HL-60 (cell line): ENCODE results near the gene ATRN.
"Not testable (repeated sequence)": the region's sequence is repeated elsewhere in the genome, so short reads cannot be mapped to it uniquely, and the experiment has no call there.

Source experiments
- DNase-seq, 2 experiments: peaks; one replicate each; pipeline ENCODE4 v3.0.0-alpha.2; 2010 to 2020; ENCODE audit warnings: low read depth in 1 of 2, low spot score in 1 of 2
- H3K27ac ChIP-seq: fragments of 250-450 bp; sonication (Bioruptor Pico); replicated peaks from 2 replicates; pipeline ENCODE4 v1.5.1; 2020; ENCODE audit warnings: mild to moderate bottlenecking, moderate library complexity
- H3K27me3 ChIP-seq: fragments of 250-450 bp; sonication (Bioruptor Pico); 2 replicates; pipeline ENCODE4 v1.5.1; 2021; ENCODE audit warnings: mild to moderate bottlenecking, moderate library complexity; ENCODE audit not compliant: insufficient read depth, poor library complexity, severe bottlenecking
- H3K4me3 ChIP-seq: replicated peaks from 2 replicates; pipeline ENCODE4 v1.5.1; 2011; ENCODE audit warnings: mild to moderate bottlenecking, control low read depth, low read length; ENCODE audit not compliant: insufficient read depth
- GABPA ChIP-seq: IDR thresholded peaks from 2 replicates; pipeline ENCODE4 v1.6.1; 2012; ENCODE audit warnings: low read depth
- POLR2AphosphoS5 ChIP-seq: IDR thresholded peaks from 2 replicates; pipeline ENCODE4 v1.6.1; 2012; ENCODE audit warnings: low read depth
- SPI1 ChIP-seq: IDR thresholded peaks from 2 replicates; pipeline ENCODE4 v1.6.1; 2012; ENCODE audit warnings: low read depth, mild to moderate bottlenecking, borderline replicate concordance
- TF ChIP-seq, protein P1 (sequence below): IDR thresholded peaks from one replicate; pipeline ENCODE4 v1.5.1; 2011; ENCODE audit warnings: low read length, control low read depth, inconsistent platforms; ENCODE audit not compliant: insufficient read depth
- TF ChIP-seq, protein P2 (sequence below): IDR thresholded peaks from 2 replicates; pipeline ENCODE4 v1.6.1; 2012; ENCODE audit warnings: low read depth; ENCODE audit not compliant: insufficient replicate concordance

The ATRN gene

DNA sequence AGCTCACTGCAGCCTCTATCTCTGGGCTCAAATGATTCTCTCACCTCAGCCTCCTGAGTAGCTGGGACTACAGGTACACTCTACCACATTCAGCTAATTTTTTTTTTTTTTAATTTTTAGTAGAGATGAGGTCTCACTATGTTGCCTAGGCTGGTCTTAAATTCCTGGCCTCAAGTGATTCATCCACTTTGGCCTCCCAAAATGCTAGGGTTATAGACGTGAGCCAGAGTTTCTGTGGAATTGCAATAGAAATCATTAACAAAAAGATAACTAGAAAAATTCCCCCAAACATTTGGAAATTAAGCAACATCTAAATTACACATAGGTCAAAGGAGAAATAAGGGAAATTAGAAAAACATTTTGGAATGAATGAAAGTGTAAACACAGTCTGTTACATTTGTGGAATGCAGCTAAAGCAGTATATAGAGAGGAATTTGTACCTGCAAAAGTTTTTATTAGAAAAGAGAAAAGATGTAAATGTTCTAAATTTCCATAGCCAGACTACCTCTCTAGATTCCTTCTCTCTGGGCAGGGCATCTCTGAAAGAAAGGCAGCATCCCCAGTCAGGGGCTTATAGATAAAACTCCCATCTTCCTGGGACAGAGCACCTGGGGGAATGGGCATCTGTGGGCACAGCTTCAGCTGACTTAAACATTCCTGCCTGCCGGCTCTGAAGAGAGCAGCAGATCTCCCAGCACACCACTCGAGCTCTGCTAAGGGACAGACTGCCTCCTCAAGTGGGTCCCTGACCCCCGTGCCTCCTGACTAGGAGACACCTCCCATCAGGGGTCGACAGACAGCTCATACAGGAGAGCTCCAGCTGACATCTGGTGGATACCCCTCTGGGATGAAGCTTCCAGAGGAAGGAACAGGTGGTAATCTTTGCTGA is 51.3 kb downstream of the ATRN start:
- no peak for TF ChIP-seq GABPA
- no peak for TF ChIP-seq POLR2AphosphoS5
- TF ChIP-seq, protein P1, sequence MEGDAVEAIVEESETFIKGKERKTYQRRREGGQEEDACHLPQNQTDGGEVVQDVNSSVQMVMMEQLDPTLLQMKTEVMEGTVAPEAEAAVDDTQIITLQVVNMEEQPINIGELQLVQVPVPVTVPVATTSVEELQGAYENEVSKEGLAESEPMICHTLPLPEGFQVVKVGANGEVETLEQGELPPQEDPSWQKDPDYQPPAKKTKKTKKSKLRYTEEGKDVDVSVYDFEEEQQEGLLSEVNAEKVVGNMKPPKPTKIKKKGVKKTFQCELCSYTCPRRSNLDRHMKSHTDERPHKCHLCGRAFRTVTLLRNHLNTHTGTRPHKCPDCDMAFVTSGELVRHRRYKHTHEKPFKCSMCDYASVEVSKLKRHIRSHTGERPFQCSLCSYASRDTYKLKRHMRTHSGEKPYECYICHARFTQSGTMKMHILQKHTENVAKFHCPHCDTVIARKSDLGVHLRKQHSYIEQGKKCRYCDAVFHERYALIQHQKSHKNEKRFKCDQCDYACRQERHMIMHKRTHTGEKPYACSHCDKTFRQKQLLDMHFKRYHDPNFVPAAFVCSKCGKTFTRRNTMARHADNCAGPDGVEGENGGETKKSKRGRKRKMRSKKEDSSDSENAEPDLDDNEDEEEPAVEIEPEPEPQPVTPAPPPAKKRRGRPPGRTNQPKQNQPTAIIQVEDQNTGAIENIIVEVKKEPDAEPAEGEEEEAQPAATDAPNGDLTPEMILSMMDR: no peak
- TF ChIP-seq, protein P2, sequence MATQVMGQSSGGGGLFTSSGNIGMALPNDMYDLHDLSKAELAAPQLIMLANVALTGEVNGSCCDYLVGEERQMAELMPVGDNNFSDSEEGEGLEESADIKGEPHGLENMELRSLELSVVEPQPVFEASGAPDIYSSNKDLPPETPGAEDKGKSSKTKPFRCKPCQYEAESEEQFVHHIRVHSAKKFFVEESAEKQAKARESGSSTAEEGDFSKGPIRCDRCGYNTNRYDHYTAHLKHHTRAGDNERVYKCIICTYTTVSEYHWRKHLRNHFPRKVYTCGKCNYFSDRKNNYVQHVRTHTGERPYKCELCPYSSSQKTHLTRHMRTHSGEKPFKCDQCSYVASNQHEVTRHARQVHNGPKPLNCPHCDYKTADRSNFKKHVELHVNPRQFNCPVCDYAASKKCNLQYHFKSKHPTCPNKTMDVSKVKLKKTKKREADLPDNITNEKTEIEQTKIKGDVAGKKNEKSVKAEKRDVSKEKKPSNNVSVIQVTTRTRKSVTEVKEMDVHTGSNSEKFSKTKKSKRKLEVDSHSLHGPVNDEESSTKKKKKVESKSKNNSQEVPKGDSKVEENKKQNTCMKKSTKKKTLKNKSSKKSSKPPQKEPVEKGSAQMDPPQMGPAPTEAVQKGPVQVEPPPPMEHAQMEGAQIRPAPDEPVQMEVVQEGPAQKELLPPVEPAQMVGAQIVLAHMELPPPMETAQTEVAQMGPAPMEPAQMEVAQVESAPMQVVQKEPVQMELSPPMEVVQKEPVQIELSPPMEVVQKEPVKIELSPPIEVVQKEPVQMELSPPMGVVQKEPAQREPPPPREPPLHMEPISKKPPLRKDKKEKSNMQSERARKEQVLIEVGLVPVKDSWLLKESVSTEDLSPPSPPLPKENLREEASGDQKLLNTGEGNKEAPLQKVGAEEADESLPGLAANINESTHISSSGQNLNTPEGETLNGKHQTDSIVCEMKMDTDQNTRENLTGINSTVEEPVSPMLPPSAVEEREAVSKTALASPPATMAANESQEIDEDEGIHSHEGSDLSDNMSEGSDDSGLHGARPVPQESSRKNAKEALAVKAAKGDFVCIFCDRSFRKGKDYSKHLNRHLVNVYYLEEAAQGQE: no peak
- TF ChIP-seq SPI1: no peak
- no peak for DNase-seq
- Histone ChIP-seq H3K4me3 (no peak overlapping the region), H3K27me3 (no peaks in the 10 kb centered on the region), H3K27ac (no peak overlapping the region)

DNA sequence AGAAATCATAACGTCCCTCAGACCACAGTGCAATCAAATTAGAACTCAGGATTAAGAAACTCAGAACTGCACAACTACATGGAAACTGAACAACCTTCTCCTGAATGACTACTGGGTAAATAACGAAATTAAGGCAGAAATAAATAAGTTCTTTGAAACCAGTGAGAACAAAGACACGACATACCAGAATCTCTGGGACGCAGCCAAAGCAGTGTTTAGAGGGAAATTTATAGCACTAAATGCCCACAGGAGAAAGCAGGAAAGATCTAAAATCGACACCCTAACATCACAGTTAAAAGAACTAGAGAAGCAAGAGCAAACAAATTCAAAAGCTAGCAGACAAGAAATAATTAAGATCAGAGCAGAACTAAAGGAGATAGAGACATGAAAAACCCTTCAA is 53.9 kb downstream of the ATRN start:
- H3K4me3 ChIP-seq, DNase-seq, H3K27me3 ChIP-seq, H3K27ac ChIP-seq: not testable (repeated sequence)

DNA sequence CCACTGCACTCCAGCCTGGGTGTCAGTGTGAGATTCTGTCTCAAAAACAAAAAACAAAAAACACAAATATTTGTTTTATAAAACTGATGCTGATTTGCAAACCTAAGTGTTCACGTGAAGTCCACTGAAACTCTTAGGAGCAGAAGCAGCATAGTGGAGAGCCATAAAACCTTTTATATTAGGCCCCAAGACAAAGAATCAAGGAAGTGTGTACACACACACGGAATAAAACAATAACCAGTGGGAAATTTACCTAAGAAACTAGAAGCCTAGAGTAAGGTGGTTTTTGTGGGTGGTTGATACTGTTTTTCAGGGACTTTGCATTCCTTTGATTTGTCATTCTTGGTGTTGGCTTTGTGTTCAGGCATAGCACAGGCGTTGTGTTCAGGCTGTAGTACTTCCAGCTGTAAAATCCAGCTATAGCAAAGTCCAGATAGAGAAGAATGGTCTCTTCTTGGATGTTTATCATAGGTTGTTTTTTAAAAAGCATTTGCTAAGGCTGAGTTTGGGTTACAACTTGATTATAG is 61.3 kb downstream of the ATRN start:
- no peak for TF ChIP-seq GABPA
- TF ChIP-seq SPI1: no peak
- TF ChIP-seq, protein P2: no peak
- TF ChIP-seq POLR2AphosphoS5: no peak
- TF ChIP-seq, protein P1: no peak
- no peak overlapping the region for H3K4me3 ChIP-seq
- no peak overlapping the region for H3K27ac ChIP-seq
- H3K27me3 ChIP-seq: no peaks in the 10 kb centered on the region
- DNase-seq: no peak

DNA sequence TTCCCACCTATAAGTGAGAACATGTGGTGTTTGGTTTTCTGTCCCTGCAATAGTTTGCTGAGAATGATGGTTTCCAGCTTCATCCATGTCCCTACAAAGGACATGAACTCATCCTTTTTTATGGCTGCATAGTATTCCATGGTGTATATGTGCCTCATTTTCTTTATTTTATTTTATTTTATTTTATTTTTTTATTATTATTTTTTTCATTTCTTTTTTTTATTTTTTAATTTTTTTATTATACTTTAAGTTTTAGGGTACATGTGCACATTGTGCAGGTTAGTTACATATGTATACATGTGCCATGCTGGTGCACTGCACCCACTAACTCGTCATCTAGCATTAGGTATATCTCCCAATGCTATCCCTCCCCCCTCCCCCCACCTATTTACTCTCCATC is 66.9 kb downstream of the ATRN start:
- not testable (repeated sequence) for H3K4me3 ChIP-seq, DNase-seq, H3K27ac ChIP-seq, H3K27me3 ChIP-seq
